ENCODE results near the gene ADAMTSL3. TPM values are rescaled to one million over a fixed set of nuclear protein-coding genes. Genes with fewer than 3 reads are reported as not detected.

ADAMTSL3 gene
- total RNA-seq, 1 experiment from 2014 or later: 0.05 TPM

DNA sequence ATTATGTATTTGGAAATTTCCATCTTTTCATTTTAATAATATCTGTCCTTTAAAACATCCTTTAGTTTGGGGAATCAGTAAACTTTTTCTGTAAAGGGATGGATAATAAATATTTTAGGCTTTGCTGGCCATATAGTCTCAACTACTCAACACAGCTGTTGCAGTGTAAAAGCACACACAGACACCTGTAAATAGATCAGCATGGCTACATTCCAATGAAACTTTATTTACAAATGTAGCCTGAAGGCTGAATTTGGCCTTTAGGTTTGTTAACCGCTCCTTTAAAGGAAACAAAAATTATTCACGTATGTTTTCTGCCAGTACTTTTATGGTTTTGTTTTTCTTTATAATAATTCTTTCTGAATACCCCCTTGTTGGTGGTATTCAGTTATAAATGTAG lies 184.8 kb downstream of the ADAMTSL3 start (continued):
- TF ChIP-seq CTCF (IDR thresholded peaks at IDR 0.05 in 2 of 3, conservative IDR thresholded peaks at IDR 0.05 in 1 of 3; ENCODE audit: borderline replicate concordance in 1 of 3, insufficient read depth in 1 of 3, low read depth in 2 of 3, low read length in 2 of 3) (no peak), TCF7L2 (IDR thresholded peaks at IDR 0.05; ENCODE audit: borderline replicate concordance, extremely low read depth, insufficient read depth, insufficient read length) (no peak), POLR2A (IDR thresholded peaks at IDR 0.05; ENCODE audit: borderline replicate concordance, extremely low read depth, insufficient read depth, insufficient read length) (no peak), JUND (IDR thresholded peaks at IDR 0.05) (no peak), ELF1 (IDR thresholded peaks at IDR 0.05; ENCODE audit: borderline replicate concordance, low read depth) (no peak), SIN3A (IDR thresholded peaks at IDR 0.05; ENCODE audit: low read depth) (no peak), EZH2phosphoT487 (IDR thresholded peaks at IDR 0.05; ENCODE audit: borderline replicate concordance) (no peak)
- TF ChIP-seq, protein P1, sequence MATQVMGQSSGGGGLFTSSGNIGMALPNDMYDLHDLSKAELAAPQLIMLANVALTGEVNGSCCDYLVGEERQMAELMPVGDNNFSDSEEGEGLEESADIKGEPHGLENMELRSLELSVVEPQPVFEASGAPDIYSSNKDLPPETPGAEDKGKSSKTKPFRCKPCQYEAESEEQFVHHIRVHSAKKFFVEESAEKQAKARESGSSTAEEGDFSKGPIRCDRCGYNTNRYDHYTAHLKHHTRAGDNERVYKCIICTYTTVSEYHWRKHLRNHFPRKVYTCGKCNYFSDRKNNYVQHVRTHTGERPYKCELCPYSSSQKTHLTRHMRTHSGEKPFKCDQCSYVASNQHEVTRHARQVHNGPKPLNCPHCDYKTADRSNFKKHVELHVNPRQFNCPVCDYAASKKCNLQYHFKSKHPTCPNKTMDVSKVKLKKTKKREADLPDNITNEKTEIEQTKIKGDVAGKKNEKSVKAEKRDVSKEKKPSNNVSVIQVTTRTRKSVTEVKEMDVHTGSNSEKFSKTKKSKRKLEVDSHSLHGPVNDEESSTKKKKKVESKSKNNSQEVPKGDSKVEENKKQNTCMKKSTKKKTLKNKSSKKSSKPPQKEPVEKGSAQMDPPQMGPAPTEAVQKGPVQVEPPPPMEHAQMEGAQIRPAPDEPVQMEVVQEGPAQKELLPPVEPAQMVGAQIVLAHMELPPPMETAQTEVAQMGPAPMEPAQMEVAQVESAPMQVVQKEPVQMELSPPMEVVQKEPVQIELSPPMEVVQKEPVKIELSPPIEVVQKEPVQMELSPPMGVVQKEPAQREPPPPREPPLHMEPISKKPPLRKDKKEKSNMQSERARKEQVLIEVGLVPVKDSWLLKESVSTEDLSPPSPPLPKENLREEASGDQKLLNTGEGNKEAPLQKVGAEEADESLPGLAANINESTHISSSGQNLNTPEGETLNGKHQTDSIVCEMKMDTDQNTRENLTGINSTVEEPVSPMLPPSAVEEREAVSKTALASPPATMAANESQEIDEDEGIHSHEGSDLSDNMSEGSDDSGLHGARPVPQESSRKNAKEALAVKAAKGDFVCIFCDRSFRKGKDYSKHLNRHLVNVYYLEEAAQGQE (IDR thresholded peaks at IDR 0.05; ENCODE audit: low read depth): no peak

- no peaks in the 10 kb centered on the region for H3K4me1 ChIP-seq (ENCODE audit: control insufficient read depth in 1 of 2, insufficient read depth in 2 of 2, low read length in 2 of 2)
- no peak overlapping the region for H2AFZ ChIP-seq (ENCODE audit: low read depth, low read length, poor library complexity, severe bottlenecking)
- ChIA-PET CTCF (interaction anchor here (1.2 kb wide), 1 partner anchor 277 kb away, joined by 3 read pairs; no protein-coding TSS in a partner anchor), POLR2A (no interaction called here), RAD21 (ENCODE audit: low non-redundant PET in 1 of 2, low total read pairs in 2 of 2, uncharacterized antibody in 2 of 2, unreplicated experiment in 2 of 2) (no interaction called here)
- H3K27me3 ChIP-seq (ENCODE audit: insufficient read depth, low read length): peaks cover 11% of the 10 kb centered on the region; the same call in 1 of the 2 replicates
- no peaks in the 10 kb centered on the region for H3K36me3 ChIP-seq (ENCODE audit: control insufficient read depth in 1 of 2, insufficient read depth in 2 of 2, low read length in 2 of 2)
- H3K4me3 ChIP-seq (replicated peaks in 1 of 2; ENCODE audit: low read depth in 1 of 2, low read length in 2 of 2): no peak overlapping the region
- intact Hi-C loops (cut with micrococcal nuclease): no loop called here
- H4K20me1 ChIP-seq (ENCODE audit: insufficient read depth): no peaks in the 10 kb centered on the region
- DNase-seq (ENCODE audit: low read depth, low spot score) (no peak), ATAC-seq (no peak)
- no peak overlapping the region for H3K9ac ChIP-seq (ENCODE audit: low read length)
- BruUV-seq (replicated peaks): no TSS peak
- H3K9me3 ChIP-seq (ENCODE audit: control insufficient read depth in 1 of 2, insufficient read depth in 1 of 2, low read depth in 1 of 2, low read length in 2 of 2): no peaks in the 10 kb centered on the region
- H3K79me2 ChIP-seq (ENCODE audit: insufficient read depth, low read length): no peaks in the 10 kb centered on the region
- no peak overlapping the region for H3K27ac ChIP-seq (ENCODE audit: low read depth, low read length)
- no peak overlapping the region for H3K4me2 ChIP-seq (ENCODE audit: low read length)
- H3K9me2 ChIP-seq (ENCODE audit: insufficient read depth): no peaks in the 10 kb centered on the region
- TF ChIP-seq EZH2 (IDR thresholded peaks at IDR 0.05) (no peak), JUND (IDR thresholded peaks at IDR 0.05) (no peak), CTCF (IDR thresholded peaks at IDR 0.05 in 2 of 3, conservative IDR thresholded peaks at IDR 0.05 in 1 of 3; ENCODE audit: borderline replicate concordance in 1 of 3, insufficient read depth in 1 of 3, low read depth in 2 of 3, low read length in 2 of 3) (0 out of 6 replicates have a peak, but pooled peaks of 1 of the 3 experiments have one; percentile 4)
These were observed 188.4 kb downstream of the ADAMTSL3 start for GRCh38 chr15:83842281-83842680.

All from HCT116 (cell line).